ENCODE data around the gene BICD2. TPM values are rescaled to one million over a fixed set of nuclear protein-coding genes. Genes with fewer than 3 reads are reported as not detected.

BICD2 gene
- total RNA-seq, 2 experiments from 2014 or later, result 26.4 to 27.2 TPM

DNA sequence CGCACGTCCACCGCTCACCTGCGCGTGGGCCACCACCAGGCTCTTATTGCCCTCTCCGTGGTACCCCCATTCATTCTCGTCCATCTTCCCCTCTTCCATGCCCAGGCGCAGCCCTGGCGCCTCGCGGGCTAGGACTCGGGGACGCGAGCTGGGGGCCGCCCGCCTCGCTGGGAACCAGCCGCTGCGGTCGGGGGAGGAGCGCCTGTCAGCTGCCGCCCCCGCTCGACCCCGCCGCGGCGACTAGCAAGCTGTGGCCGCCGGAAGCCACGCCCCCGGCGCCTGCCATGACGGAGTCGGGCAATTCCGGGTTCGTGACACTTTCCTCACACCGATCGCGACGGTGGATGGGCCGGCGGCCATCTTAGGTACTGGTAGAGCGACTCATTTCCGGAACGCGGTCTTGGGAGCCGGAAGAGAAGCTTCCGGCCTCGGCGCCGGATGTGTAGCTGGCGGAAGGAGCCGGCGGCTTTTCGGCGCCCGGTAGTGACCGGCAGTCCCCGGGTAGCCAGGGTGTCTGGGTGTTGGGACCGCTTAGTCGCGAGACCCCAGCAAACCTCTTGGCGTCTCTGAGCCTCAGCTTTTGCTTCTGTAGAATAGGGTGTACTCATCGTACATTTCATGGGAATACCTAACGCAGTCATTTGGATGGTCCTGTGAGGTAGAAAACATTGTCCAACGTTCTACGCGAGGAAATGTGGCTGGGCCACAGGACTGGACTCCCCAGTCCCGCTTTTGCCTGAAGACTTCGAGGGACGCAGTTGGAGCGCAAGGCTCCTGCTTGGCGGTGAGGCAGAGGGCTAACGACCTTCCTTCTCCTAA lies 94.5 kb downstream of the BICD2 start, which contains the start of gene IPPK:
Gene IPPK (minus strand): TSS at position 242 of the 819 bp plus-strand sequence. CDS start 143 bp downstream, at position 99.
- Mint-ChIP-seq H3K36me3 (peaks cover 12% of the 10 kb centered on the region), H3K27me3 (no peaks in the 10 kb centered on the region), H3K4me3 (peak within 1 kb of the TSS; percentile 96), H3K4me1 (peaks cover 37% of the 10 kb centered on the region), H3K27ac (peak within 1 kb of the TSS; percentile 95), H3K9me3 (ENCODE audit: low read depth) (no peaks in the 10 kb centered on the region)
- ATAC-seq, result peak; percentile 93
- peak; percentile 99 for DNase-seq
- CTCF ChIA-PET, result interaction anchor here (0.6 to 1.7 kb wide), 12 partner anchors 13 to 896 kb away, joined by 3 to 12 read pairs (median 4); no protein-coding TSS in a partner anchor

DNA sequence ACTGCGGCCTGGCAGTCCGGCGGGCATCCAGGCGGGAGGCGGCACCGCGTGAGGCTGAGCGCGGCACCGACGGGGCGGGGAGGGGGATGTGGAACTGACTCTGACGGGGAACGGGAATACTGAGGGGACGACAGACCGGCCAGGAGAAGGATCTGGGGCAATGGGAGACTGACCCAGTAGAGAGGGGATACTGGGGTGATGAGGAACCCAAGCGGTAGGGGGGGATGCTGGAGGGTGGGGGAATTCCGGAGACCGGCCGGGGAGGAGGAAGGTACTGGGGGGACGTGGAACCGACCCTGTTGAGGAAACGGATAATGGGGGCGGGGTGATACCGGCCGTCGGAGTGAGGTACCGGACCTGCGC lies 95.1 kb downstream of the BICD2 start:
- DNase-seq (peak; percentile 61), ATAC-seq (peak; percentile 2)
- CTCF ChIA-PET, result interaction anchor here (1.1 to 1.6 kb wide), 3 partner anchors 36 to 530 kb away, joined by 3 to 12 read pairs (median 5); no protein-coding TSS in a partner anchor
- Mint-ChIP-seq H3K27me3 (no peaks in the 10 kb centered on the region), H3K27ac (peak overlapping the region; percentile 95), H3K4me1 (peaks cover 43% of the 10 kb centered on the region), H3K4me3 (peak overlapping the region; percentile 96), H3K9me3 (ENCODE audit: low read depth) (no peaks in the 10 kb centered on the region), H3K36me3 (peaks cover 12% of the 10 kb centered on the region)

DNA sequence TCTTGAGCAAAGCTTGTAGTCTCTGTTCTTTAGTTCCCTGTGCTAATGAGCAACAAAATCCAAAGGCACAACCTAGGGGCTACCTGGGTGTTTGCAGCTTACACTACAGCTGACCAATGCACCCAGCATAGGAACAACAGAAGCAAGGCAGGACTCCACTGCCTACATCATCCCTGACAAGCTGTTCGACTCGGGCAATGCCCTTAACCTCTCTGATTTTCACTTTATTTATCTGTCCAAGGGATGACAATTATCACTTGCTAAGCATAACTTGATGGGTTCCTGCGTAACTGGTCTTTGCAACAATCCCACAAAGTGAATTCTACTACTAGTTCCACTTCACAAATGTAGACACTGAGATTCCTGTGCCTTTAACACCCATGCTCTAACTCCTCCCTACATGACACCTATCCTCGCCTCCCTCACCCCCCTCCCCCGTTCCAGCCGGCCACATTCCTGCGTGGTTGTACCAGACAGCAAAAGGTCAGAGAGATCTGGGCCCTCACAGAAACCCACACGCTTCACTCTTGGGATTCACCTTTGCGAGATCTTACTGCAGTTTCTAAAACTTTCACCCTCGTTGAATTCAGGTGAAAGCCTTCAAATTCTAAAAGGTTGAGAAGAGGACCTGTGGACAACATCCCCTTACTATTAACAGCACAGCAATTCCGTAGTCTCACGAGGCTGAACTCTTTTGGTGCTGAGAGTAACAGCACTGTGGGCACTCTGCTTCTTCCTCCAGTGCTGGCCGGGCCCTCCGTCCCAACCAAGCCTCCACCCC lies 95.7 kb downstream of the BICD2 start:
- DNase-seq (peak; percentile 70), ATAC-seq (no peak)
- H3K9me3 Mint-ChIP-seq (ENCODE audit: low read depth), result no peaks in the 10 kb centered on the region
- H3K27me3 Mint-ChIP-seq, result no peaks in the 10 kb centered on the region
- H3K36me3 Mint-ChIP-seq, result peaks cover 12% of the 10 kb centered on the region
- H3K27ac Mint-ChIP-seq, result peak overlapping the region; percentile 95
- peak overlapping the region; percentile 96 for H3K4me3 Mint-ChIP-seq
- peaks cover 49% of the 10 kb centered on the region for H3K4me1 Mint-ChIP-seq
- CTCF ChIA-PET, result no interaction called here

DNA sequence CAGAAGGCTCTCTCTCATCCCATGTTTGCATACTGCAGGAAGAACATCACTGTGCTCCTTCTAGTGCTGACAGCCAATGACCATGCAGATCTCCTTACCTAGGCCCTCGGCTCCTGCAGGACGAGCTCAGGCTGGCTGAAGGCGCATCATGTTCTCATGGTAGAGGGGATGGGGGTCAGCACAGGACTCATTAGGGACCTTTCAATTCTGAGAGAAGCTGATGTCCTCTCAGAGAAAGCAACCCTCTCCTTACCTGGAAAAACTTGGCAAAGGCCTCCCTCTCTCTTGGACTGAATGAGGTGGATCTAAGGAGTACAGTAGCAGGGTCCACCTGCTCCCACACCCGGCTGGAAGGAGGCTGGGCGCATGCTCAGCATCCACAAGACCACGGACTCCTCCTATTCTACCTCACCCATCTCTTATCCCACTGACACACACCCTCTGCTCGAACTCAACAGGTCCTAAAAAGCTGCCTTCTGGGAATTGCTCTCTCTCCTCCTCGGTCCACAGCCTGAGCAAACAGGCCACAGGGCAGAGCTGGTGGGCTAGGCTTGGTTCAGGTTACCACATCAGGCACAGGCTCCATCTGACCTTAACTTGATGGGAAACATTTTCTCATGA lies 97.6 kb downstream of the BICD2 start:
- ATAC-seq (no peak), DNase-seq (no peak)
- Mint-ChIP-seq H3K9me3 (ENCODE audit: low read depth) (no peaks in the 10 kb centered on the region), H3K4me1 (peaks cover 52% of the 10 kb centered on the region), H3K4me3 (no peak overlapping the region), H3K27me3 (no peaks in the 10 kb centered on the region), H3K27ac (no peak overlapping the region), H3K36me3 (peaks cover 7% of the 10 kb centered on the region)
- CTCF ChIA-PET, result no interaction called here

DNA sequence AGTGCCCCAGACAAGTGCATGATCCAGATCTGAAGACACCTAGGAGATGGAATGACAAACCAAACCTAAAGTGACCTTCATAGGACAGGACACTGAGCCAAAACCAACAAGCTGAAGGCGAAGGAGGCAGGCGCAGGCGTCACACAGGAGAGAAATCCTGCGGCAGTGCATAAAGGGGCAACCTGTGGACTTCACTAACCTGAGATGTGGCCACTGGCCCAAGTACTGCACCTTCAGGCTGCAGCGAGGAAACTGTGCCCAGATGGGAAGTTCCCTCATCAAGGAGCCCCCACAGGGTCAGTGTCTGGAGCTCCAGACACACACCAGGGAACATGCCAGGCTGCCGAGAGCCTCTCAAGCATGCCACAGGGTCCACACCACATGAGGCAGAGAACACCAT lies 98.4 kb downstream of the BICD2 start:
- Mint-ChIP-seq H3K4me3 (no peak overlapping the region), H3K9me3 (ENCODE audit: low read depth) (no peaks in the 10 kb centered on the region), H3K27me3 (no peaks in the 10 kb centered on the region), H3K4me1 (peaks cover 53% of the 10 kb centered on the region), H3K27ac (peak overlapping the region; percentile 24), H3K36me3 (peaks cover 7% of the 10 kb centered on the region)
- CTCF ChIA-PET, result no interaction called here
- ATAC-seq (no peak), DNase-seq (no peak)

DNA sequence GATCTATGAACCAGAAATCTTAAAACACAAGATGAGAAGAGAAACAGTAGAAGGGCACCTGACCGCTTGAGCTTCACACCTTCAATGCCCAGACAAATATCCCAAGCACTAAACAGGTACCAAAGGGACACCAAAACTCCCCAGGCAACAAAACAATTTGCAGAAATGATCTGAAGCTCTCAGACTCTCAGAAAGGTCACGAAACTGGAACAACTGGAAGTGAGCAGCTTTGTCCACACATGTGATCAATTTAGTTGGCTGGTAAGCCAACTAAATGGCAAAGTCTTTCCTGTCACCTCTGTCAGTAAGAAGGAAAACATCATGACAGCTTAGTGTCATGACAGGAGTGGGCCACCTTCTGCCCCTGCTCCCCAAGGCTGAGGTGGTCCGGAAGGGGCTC lies 98.8 kb downstream of the BICD2 start:
- ATAC-seq (no peak), DNase-seq (no peak)
- Mint-ChIP-seq H3K27me3 (no peaks in the 10 kb centered on the region), H3K36me3 (peaks cover 7% of the 10 kb centered on the region), H3K9me3 (ENCODE audit: low read depth) (no peaks in the 10 kb centered on the region), H3K4me1 (peaks cover 51% of the 10 kb centered on the region), H3K27ac (peak overlapping the region; percentile 24), H3K4me3 (no peak overlapping the region)
- CTCF ChIA-PET, result no interaction called here

DNA sequence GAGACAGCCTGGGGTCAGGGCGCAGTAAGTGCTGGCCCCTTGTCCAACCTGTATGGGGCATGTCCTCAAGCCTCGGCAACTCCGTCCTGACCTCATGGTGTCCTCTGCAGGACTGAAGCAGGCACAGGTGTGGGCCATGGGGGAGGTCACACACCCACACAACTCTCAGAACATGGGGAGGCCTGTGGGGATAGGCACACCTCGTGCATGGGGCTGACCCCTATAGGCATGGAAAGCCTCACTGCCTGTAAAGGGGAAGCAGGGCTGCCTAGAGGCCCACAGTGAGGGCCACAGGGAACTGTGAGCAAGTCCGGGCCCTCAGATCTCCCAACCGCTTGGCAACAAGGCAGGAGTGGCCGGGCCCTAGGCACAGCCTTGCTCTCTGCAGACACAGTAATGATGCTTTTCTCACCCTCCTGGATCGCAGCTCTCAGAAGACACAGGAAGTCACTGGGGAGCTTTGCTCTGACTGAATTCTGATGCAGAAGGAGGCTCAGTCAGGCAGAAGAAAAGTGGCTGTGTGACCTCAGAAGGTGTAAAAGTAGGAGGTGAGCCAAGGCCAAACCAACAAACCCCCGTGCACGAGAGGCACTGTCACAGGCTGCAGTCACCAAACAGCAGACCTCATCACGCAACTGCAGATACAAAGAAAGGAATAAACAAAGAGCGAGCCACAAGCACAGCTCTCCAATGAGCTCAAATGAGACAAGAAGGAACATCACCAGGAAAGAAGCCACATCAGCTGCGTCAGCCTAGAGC lies 100.1 kb downstream of the BICD2 start:
- peak overlapping the region; percentile 27 for H3K4me3 Mint-ChIP-seq
- peaks cover 51% of the 10 kb centered on the region for H3K4me1 Mint-ChIP-seq
- CTCF ChIA-PET, result interaction anchor here (0.8 to 1.0 kb wide), 2 partner anchors 9 to 525 kb away, joined by 3 read pairs; no protein-coding TSS in a partner anchor
- no peaks in the 10 kb centered on the region for H3K27me3 Mint-ChIP-seq
- peaks cover 7% of the 10 kb centered on the region for H3K36me3 Mint-ChIP-seq
- peak overlapping the region; percentile 79 for H3K27ac Mint-ChIP-seq
- ATAC-seq (peak; percentile 74), DNase-seq (peak; percentile 80)
- no peaks in the 10 kb centered on the region for H3K9me3 Mint-ChIP-seq (ENCODE audit: low read depth)

DNA sequence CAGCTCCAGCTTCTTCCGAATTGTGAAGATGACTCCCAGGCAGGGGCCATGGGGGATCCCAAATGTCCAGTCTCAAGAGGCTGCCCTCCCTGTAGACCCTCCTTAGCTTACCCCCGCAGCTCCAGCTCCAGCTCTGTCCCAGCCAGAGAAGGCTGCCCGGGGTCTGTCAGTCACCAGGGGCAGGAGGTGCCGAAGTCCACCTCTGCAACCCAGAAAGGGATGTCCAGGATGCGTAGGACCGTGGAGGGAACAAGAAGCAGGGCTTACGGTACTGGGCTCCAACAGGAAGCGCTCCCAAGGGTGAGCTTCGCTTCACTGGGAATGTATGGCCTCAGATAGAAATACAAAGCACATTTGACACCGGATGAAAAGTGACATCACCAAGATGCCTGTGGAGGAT lies 100.7 kb downstream of the BICD2 start:
- no peak overlapping the region for H3K4me3 Mint-ChIP-seq
- no peaks in the 10 kb centered on the region for H3K9me3 Mint-ChIP-seq (ENCODE audit: low read depth)
- peaks cover 5% of the 10 kb centered on the region for H3K36me3 Mint-ChIP-seq
- DNase-seq (no peak), ATAC-seq (no peak)
- peak overlapping the region; percentile 79 for H3K27ac Mint-ChIP-seq
- peaks cover 48% of the 10 kb centered on the region for H3K4me1 Mint-ChIP-seq
- CTCF ChIA-PET, result interaction anchor here (1.0 kb wide), 1 partner anchor 524 kb away, joined by 3 read pairs; no protein-coding TSS in a partner anchor
- H3K27me3 Mint-ChIP-seq, result no peaks in the 10 kb centered on the region

DNA sequence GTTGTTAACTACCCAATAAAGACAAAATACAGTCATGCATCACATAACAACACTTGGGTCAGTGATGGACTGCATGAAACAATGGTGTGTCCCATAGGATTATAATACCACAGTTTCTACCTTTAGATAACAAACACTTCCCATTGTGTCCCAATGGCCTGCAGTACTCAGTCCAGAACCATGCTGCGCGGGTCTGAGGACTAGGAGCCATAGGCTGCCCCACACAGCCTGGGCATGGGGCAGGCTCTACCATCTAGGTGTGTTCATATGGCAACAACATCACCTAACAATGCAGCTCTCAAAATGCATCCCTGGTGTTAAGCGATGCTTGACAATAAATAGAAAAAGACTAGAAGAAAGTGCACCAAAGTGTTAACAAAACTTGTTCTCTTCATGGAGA lies 101.5 kb downstream of the BICD2 start:
- Mint-ChIP-seq H3K27me3 (no peaks in the 10 kb centered on the region), H3K27ac (no peak overlapping the region), H3K9me3 (ENCODE audit: low read depth) (no peaks in the 10 kb centered on the region), H3K4me1 (peaks cover 41% of the 10 kb centered on the region), H3K4me3 (no peak overlapping the region), H3K36me3 (peaks cover 5% of the 10 kb centered on the region)
- no peak for DNase-seq
- CTCF ChIA-PET, result interaction anchor here (1.0 kb wide), 1 partner anchor 523 kb away, joined by 3 read pairs; no protein-coding TSS in a partner anchor
- no peak for ATAC-seq

DNA sequence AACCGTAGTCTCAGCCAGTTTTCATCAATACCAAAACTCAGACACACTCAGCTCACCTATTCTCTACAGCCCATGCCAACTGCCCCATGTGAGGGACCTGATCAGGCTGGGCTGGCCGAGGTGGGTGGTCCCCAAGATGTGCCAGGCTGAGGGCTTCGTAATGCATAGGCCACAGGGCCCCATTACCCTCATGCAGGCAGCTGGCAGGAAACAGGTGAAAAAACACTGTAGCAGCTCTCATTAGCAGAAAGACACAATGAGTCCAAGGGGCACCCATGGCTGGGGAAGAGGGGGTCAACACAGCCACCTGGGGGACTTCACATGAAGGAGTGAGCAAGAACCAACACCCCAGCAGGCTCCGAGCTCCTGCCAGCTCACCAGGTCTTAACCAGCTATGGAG lies 102.9 kb downstream of the BICD2 start:
- no peaks in the 10 kb centered on the region for H3K27me3 Mint-ChIP-seq
- peak overlapping the region; percentile 1 for H3K27ac Mint-ChIP-seq
- no peak for DNase-seq
- H3K4me3 Mint-ChIP-seq, result no peak overlapping the region
- no peak for ATAC-seq
- no peaks in the 10 kb centered on the region for H3K9me3 Mint-ChIP-seq (ENCODE audit: low read depth)
- peaks cover 5% of the 10 kb centered on the region for H3K36me3 Mint-ChIP-seq
- H3K4me1 Mint-ChIP-seq, result peaks cover 34% of the 10 kb centered on the region
- CTCF ChIA-PET, result no interaction called here
